A549 (cell line): ENCODE measurements around the gene SMIM35.

Experiments used
- CEBPB ChIP-seq, 2 experiments: fragments of >200 bp in 1 of 2; sonication (Bioruptor Twin) in 1 of 2; formaldehyde crosslinking in 1 of 2; IDR thresholded peaks; 2 replicates each; pipeline ENCODE4 v1.6.1; 2012 to 2016
- CHD2 ChIP-seq: fragments of 150-350 bp; IDR thresholded peaks from 2 replicates; pipeline ENCODE4 v1.6.1; 2014; ENCODE audit warnings: low read length; ENCODE audit not compliant: partially characterized antibody
- CHD4 ChIP-seq: fragments of 200-600 bp; sonication (generic); IDR thresholded peaks from 2 replicates; pipeline ENCODE4 v1.6.1; 2016; ENCODE audit warnings: antibody characterized with exemption, mild to moderate bottlenecking, borderline replicate concordance
- CTCF ChIP-seq: fragments of >200 bp; sonication (Bioruptor Twin); formaldehyde crosslinking; IDR thresholded peaks from 3 replicates; pipeline ENCODE4 v1.5.1; 2016
- EP300 ChIP-seq, 2 experiments: fragments of >200 bp; sonication (Bioruptor Twin); formaldehyde crosslinking; IDR thresholded peaks; 2 replicates in 1 of 2; 3 replicates in 1 of 2; pipeline ENCODE4 v1.6.1; 2016 to 2017
- HES2 ChIP-seq: fragments of >200 bp; sonication (Bioruptor Twin); formaldehyde crosslinking; IDR thresholded peaks from 2 replicates; pipeline ENCODE4 v1.6.1; 2016
- KDM1A ChIP-seq: fragments of 200-600 bp; sonication (generic); IDR thresholded peaks from 2 replicates; pipeline ENCODE4 v1.6.1; 2016; ENCODE audit warnings: low read depth, mild to moderate bottlenecking
- NR3C1 ChIP-seq: fragments of >200 bp; sonication (Bioruptor Twin); formaldehyde crosslinking; IDR thresholded peaks from 3 replicates; pipeline ENCODE4 v1.6.1; 2017
- POLR2A ChIP-seq: IDR thresholded peaks from 2 replicates; pipeline ENCODE4 v1.6.1; 2012; ENCODE audit warnings: mild to moderate bottlenecking, low read length
- RAD21 ChIP-seq, 2 experiments: fragments of >200 bp in 1 of 2; sonication (Bioruptor Twin) in 1 of 2; formaldehyde crosslinking in 1 of 2; IDR thresholded peaks in 1 of 2; conservative IDR thresholded peaks in 1 of 2; 2 replicates in 1 of 2; 3 replicates in 1 of 2; pipeline ENCODE4 v1.6.1; 2012 to 2018; ENCODE audit warnings: inconsistent platforms in 1 of 2
- RFX5 ChIP-seq: fragments of 450-650 bp; IDR thresholded peaks from 2 replicates; pipeline ENCODE4 v1.7.1; 2014; ENCODE audit warnings: antibody characterized with exemption, mild to moderate bottlenecking, moderate library complexity
- USF2 ChIP-seq: fragments of 450-650 bp; IDR thresholded peaks from 2 replicates; pipeline ENCODE4 v1.6.1; 2014; ENCODE audit warnings: antibody characterized with exemption
- TF ChIP-seq, protein P1 (sequence below): fragments of >200 bp; sonication (Bioruptor Twin); formaldehyde crosslinking; IDR thresholded peaks from 3 replicates; pipeline ENCODE4 v1.6.1; 2016
- TF ChIP-seq, protein P2 (sequence below): IDR thresholded peaks from 2 replicates; pipeline ENCODE4 v1.6.1; 2012

GRCh38 chr11:118111019-118111743, 24.4 kb upstream of the SMIM35 start:
- TF ChIP-seq POLR2A (no peak), RAD21 (conservative IDR thresholded peaks at IDR 0.05 in 1 of 2, IDR thresholded peaks at IDR 0.05 in 1 of 2) (no peak), CTCF (no peak), EP300 (IDR thresholded peaks at IDR 0.05) (no peak), CHD4 (no peak), RFX5 (no peak), HES2 (no peak), NR3C1 (no peak), CHD2 (no peak), CEBPB (IDR thresholded peaks at IDR 0.05) (no peak), KDM1A (no peak), USF2 (no peak)
- TF ChIP-seq, protein P1, sequence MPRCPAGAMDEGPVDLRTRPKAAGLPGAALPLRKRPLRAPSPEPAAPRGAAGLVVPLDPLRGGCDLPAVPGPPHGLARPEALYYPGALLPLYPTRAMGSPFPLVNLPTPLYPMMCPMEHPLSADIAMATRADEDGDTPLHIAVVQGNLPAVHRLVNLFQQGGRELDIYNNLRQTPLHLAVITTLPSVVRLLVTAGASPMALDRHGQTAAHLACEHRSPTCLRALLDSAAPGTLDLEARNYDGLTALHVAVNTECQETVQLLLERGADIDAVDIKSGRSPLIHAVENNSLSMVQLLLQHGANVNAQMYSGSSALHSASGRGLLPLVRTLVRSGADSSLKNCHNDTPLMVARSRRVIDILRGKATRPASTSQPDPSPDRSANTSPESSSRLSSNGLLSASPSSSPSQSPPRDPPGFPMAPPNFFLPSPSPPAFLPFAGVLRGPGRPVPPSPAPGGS = no peak
- TF ChIP-seq, protein P2, sequence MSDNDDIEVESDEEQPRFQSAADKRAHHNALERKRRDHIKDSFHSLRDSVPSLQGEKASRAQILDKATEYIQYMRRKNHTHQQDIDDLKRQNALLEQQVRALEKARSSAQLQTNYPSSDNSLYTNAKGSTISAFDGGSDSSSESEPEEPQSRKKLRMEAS = no peak
